Inferior parietal cortex (tissue), 1 donor: Measurements from ENCODE around the gene BORCS6.
A peak's percentile ranks its signal among the peaks of the same experiment; 100 is the strongest.
"Not testable (repeated sequence)": the region's sequence is repeated elsewhere in the genome, so short reads cannot be mapped to it uniquely, and the experiment has no call there.

Experiments
- DNase-seq: peaks from one replicate; pipeline ENCODE4 v3.0.0-alpha.2; 2016; ENCODE audit errors: extremely low spot score

Gene BORCS6

DNA sequence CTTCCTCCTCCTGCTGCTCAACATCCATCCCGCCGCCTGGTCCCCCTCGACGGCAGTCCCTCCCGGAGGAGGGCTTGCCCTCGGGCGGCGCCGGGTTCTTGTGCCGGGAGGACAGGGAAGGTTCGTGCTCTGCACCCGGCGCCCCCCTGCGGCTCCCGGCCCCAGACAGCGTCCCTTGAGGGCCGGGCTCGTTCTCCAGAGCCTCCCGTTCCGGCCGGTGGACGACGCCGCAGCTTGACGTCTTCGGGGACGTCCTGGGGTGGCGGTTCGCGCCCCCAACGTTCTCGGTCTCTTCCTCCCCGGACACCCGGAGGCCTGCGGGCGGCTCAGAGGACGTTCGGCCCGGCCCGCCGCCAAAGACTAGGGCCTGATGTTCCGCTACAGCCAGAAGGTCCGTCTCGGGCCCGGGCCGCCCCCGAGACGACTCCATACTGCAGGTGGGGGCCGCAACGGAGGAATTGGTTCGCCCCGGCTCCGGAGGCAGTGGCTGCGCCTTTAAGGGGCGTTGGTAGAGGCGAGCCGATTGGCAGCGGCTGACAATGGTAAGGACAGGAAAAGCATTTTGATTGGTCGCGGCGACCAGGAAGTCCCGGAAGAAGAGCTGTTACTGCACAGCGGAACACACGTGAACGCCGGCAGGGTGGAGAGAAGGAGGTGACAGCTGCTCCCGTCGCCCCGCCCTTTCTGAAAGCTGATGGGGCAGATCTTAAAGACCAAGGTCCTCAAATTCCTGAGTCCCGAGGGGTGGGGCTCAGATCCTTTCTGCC, at the start of gene BORCS6:
Gene BORCS6, minus strand, starts transcription at position 470 of the 767 bp plus-strand sequence. Its CDS starts 40 bp downstream, at position 430.
- peak; percentile 98 for DNase-seq

DNA sequence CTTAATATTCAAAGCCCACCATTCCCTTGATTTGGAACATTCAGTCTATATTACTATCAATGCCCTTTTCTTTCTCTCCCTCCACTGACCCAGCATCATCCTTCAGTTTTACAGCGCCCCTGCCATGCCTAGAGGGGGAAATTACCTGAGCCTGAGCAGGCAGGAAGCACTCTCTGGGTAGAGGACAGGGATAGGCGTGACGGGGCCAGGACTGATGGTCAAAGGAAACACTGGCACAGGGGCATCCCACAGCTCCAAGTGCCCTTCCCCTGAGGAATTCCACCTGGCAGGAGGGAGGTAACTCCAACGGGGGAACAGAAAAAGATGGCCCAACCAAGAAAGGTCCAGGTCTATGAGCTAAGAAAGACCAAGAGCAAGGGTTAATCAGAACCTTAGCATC, 47.9 kb upstream of the BORCS6 start:
- DNase-seq: no peak

DNA sequence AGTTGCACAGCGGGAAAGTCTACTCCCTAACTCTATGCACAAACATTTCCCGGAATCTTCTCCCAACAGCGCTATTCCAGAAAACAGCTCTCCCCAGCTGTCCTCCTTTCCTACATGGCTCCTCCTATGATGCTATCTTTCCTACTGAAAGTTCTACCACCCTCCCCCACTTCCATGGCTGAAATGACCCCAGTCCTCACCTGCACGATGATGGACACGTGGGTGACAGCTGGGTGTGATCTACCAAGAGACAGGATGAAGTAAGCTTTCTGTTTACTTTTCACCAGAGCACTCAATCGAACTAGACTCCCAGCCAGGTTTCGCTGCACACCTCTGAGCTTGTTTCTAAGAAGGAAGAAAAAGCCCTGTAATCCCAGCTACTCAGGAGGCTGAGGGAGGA, 47.2 kb upstream of the BORCS6 start:
- no peak for DNase-seq

DNA sequence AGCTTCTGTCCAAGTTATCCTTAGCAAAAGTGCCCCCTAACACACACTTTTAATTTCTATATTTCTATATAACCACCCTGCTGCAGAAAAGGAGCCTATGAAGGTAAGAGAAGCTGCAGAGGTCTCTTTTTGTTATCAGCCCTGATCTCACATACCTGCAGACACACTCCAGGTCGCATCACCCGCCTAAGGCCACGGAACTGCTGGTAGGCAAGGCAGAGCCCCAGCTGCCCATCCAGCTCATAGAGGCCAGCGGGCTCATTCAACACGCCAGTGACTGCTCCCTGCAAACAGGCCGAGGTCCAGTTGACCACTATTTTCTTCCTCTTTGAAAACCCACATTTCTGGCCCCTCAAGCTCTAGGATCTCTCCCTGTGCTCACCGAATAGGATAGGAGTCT, 45.7 kb upstream of the BORCS6 start:
- DNase-seq: no peak

DNA sequence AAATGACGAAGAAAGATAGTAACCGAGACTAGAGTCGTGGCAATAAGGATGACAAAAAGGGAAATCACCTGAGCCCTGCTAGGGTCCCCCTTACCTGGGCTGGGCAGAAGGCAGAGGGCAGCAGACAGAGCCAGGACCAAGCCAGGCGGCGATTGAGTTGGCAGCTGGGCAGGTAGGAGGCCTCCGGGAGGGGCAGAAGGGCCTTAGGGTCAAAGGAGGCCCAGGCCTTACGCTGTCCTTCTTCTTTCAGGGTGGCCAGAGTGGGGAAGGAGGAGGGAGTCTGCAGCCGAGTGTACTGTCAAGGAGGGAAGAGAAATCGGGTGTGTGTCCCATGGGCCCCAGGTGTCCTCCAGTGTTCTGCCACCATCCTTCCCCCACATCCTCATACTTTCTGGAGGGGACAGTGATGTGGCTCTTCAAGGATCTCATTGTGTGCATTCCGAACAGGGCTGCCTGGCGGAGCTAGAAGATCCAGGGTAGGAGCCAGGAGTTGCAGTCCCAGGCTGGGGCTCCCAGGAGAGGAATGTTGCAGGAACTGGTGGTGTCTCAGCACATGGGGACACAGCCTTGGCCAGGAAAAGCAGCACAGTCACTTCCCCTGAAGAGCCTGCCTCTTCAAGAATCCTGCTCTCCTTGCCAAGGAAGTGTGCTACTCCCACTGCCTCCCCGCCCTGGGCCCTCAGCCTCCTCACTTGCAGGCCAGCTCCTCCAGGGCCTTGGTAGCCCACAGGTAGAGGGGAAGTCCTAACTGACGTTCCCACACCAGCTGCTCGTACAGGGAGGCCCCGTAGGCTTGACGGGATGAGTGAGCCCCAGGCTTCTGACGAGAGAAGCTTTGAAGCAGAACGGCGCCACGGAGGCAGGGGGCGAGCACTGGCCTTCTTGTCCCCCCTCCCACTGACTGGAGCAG, 44.6 kb upstream of the BORCS6 start:
- no peak for DNase-seq

DNA sequence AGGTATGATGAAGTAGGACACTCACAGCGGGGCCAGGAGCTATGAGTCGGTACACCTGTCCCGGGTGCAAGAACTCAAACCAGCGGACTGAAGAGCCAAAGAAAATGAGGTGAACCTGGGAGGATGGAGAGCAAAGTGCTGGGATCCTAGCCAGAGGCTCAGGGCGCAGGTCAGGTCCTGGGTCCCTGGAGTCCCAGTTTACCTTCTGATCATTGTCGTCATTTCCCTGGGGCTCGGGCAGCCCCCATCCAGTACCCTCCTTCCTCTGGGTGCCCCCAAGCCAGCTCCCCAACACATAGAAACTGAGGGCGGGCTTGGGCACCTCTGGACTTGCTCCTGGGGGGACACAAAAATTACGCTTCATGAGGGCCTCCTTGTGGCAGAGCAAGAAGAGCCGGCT, 41.7 kb upstream of the BORCS6 start:
- no peak for DNase-seq

DNA sequence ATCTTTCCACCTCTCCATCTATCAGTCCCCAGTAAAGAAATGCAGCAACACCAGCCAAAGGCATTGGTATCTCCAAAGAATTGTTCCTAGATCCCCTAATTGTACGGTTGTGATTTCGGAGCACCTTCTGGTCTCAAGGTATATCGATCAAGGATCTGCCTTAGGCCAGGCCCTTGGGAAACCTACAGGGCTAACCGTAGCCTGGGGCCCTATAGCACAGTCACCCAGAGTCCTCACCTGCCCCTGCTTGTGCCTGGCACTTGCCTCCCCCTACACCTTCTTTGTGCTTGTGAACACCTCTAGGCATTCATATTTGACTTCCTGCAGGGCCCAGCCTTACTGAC, 37.2 kb upstream of the BORCS6 start:
- no peak for DNase-seq

DNA sequence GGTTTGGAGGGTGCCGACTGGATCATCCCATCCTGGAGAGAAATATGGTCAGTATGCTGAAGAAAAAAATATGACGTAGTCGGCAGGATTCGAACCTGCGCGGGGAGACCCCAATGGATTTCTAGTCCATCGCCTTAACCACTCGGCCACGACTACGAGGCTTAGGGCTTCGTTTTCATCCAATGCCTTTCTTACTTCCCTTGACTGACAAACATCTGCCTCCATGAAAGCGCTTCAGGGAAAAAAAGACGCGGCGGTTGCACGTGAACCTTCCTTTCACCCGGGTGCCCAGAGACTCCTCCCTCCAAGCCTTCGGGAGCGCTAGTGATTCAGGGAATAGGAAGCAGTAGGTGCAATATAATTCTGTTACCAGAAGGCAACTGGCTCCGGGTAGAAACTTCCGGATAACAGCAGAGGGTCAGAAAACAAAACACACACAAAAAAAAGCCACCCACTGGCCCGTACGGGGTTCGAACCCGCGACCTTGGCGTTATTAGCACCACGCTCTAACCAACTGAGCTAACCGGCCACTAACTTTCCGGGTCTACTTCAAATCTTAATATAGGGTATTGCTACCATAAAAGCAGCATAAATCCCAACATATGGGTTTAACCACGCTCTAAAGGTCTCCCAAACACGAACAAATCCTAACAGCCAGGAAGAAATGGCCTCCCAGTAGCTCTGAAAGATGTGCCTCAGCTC, 36.7 kb upstream of the BORCS6 start:
- DNase-seq: peak; percentile 88

DNA sequence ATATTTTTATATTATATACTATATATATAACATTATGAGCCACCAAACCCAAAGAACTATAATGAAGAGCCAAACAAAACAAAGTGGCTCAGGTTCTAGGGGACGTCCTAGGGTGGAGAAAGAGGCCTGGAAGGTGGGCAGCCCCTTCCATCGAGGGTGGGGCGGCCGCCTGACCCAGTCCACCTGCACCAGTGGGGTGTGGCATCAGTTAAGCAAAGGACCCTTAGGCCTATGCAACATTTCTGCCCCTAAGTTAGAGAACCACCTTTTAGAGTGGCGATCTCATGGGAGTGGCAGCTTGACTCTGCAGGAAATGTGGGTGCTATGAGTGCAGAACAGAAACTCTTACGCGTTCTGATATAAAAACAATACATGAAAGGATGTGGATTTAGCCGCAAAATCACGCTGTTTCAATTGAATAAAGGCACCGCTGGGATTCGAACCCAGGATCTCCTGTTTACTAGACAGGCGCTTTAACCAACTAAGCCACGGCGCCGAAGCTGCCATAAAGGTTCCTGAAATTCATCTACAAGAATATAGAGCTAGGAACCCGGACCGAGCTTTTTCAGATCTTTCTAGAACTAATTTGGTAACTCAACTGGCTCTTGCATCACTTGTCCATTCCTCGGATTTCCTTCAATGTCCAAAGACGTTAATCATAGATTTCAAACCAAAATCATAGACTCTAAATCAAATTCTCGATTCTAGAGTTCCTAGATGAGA, 36.0 kb upstream of the BORCS6 start:
- DNase-seq: peak; percentile 86

DNA sequence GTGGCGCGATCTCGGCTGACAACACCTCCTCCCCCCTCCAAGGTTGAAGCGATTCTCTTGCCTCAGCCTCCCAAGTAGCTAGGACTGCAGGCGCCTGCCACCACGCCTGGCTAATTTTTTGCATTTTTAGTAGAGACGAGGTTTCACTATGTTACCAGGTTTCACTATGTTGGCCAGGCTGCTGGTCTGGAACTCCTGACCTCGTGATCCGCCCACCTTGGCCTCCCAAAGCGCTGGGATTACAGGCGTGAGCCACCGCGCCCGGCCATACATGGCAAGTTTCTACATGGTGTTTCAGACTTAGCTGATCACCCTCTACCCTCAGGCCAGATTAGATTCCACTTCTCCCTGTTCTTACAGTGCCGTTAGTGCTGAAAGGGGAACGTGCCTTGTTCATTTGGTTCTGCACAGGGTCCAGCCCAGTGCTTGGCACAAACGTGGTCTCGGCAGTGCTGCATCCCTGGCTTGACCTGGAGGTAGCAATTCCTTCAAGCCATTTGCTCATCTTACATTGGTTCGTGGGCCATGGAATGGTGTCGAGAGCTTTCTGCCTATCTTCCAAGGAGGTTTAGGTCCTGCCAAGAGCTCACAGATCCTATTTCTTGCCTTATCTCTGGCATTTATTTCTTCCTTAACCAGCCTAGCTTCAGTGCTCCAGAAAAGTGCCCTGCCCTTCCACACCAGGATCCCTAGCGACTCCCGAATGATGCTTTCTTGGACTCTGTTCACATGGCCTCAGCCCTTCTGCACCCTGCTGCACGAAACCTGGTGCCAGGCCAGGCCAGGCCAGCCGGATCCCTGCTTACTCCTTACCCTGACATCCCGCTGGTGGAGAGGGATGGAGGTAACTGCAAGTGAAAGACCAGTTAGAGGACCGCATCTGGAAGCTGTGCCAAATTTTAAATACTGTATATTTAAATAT, 35.2 kb upstream of the BORCS6 start:
- DNase-seq: no peak

DNA sequence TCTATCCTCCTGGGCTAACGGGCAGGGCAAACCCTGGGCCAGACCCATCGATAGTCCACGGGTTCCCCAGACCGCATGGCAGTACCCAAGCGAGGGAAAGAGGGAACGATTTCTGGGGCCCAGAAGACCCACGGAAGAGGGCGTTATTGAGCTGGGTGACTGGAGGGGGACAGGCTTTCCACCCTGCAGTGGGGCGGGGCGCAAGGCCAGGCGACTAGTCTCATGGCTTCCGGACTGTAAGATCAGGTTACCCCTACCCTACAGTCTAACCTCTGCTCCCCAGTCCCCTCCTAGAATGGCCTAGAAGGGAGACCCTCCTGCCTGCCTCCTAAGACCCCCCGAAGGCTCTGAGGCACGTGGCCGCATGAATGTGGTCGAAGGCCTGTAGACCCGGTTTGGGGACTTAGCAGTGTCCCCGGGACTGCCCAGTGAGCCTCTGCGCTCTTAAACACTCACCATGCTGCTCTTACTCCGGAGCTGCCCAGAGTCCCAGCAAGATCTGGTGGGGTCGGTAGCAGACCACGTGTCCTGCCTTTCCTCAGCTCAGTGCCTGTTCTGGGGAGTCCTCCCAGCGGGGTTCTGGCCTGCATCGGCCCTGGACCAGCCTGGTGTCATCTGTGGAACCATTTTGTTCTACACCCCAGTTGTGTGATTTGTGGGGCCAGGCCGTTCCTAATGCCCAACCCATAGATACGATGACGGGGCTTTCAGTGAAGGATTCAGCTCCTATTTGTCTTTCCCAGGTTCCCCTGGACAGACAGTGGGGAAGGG, 33.6 kb upstream of the BORCS6 start:
- peak; percentile 57 for DNase-seq

DNA sequence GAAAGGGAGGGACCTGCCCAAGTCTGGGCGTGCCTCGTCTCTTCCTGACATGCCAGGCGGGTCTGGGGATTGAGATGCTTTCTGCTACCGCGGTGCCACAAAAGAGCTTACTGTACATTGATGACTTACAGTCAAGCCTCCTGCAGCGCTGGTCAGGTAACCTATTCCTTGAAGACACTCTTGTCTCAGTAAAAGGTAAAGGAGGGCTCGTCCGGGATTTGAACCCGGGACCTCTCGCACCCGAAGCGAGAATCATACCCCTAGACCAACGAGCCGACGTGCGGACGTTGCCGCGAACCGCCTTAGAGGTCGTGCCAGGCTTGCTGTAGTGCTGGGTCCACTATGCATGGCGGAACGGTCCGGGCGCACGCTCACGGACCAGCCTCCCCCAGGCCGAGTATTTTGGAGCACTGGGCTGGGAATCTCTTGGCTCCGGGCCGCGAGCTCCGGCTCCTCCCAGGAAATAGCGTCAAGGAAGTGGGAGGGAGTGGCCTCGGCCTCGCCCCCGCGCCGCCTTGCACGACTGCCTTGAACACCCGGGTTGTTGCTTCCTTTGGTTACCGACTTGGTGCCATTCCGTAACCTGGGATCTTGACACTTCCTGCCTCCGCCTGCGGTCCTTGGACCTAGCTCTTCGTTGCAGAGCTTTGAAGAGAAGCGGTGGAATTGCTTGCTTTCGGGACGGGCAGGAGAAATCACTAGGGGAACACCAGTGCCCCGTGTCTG, 32.8 kb upstream of the BORCS6 start:
- peak; percentile 89 for DNase-seq

DNA sequence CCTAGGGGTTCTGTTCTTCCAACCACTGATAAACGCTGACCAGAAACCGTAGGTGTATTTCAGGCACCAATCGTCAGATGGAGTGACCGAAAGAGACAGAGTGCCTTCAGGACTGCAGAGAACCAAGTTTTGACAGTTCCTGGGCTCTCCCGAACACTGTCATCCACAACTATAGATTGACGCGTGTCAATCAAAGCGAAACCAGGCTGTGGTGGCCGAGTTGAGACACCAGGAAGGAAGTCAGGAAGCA, 32.3 kb upstream of the BORCS6 start:
- DNase-seq: no peak

DNA sequence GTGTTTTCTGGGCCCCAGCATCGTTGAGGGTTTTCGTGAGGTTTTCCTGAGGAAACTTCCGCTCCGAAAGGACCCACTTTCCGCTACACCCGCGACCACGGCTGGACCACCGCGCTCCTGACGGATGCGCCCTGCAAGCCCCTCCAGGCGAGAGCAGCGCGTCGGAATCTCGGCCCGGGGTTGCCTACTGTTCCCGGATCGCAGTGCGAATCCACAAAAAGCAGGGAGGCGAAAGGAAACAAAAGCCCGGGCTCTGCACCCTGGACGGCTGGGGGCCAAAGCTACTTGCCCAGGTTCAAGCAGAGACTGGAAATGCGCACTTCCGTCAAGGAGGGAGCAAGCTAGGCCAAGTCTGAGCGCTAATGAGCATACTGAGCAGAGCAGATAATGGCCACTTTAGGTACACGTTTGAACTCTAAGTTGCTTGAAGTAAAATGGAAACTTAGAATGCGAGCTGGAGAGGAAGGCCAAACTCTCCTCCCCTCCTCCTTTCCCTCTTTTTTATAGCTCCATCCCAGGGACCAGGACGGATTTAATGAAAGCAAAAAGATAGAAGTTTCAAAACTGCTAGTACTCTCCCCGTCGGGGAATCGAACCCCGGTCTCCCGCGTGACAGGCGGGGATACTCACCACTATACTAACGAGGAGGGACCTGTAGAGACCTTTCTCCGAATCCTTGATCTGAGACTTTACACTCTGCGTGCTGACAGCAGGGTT, 31.8 kb upstream of the BORCS6 start:
- DNase-seq: peak; percentile 99

DNA sequence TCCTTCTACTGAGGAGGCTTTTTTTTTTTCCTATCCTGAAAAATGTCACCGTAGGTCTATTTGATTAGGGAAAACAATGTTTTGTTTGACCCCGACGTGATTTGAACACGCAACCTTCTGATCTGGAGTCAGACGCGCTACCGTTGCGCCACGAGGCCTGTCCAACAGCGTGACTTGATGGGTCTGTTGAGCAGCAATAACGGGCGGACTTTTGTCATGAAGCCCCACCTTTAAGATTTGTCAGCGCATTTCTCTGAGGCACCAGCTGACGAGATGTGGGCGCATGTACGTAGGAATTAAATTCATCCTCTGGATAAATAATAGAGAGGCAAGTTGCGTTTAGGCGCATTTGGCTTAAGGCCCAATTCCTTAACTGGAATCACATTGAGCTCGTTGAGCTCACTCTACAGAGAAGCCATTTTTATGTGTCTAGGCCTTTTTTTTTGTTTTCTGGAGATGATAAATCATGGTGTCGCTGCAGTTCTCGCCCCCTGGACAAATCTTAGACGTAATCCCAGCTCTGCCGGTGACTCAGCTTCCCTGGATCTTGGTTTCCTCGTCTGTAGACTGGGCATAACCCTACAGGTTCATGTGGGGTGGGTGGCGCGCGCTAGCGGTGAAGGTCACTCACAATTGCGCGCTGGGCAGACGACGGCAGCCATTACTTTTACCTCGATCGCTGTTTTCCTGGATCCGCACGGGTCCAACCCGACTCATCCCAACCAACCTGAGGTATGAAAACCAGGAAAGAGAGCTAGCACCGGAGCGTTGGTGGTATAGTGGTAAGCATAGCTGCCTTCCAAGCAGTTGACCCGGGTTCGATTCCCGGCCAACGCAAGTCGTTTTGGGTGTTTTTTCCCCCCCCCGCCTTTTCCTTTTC, 31.0 kb upstream of the BORCS6 start:
- peak; percentile 99 for DNase-seq

DNA sequence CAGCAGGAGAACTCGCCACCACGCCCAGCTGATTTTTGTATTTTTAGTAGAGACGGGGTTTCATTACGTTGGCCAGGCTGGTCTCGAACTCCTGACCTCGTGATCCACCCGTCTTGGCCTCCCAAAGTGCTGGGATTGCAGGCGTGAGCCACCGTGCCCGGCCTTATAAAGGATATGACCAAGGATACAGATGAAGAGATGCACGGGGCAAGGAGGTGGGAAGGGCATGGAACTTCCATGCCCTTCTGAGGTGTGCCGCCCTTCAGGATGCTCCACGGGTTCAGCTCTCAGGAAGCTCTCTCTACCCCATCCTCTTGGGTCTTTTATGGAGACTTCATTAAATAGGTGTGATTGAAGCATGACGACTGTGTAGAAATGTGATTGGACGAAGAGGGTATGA, 24.0 kb upstream of the BORCS6 start:
- not testable (repeated sequence) for DNase-seq

DNA sequence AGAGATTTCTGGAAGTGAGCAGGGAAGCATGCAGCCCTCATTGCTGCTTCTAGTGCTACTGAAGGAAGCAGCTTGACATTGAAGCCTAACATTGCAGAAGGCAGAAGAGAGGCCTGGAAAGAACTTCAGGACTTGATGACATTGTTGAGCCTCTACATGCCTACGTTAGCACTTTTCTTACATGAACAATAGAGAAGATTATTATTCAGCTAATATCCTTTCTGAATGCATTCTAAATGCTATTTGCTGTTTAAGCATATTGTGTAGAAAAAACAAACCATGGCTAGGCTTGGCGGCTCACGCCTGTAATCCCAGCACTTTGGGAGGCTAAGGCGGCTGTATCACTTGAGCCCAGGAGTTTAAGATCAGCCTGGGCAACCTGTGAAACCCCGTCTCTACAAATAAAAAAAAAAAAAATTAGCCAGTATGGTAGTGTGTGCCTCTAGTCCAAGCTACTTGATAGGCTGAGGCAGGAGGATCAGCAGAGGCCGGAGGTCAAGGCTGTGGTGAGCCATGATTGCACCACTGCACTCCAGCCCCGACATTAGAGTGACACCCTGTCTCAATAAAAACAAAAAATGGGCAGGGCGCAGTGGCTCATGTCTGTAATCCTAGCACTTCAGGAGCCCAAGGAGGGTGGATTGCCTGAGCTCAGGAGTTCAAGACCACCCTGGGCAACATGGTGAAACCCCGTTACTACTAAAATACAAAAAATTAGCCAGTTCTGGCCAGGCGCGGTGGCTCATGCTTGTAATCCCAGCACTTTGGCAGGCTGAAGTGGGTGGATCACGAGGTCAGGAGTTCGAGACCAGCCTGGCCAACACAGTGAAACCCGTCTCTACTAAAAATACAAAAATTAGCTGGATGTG, 22.6 kb upstream of the BORCS6 start:
- DNase-seq: no peak
